ENCODE results near the gene WFS1.

GRCh38 chr4:6221301-6221850 is 48.3 kb upstream of the WFS1 start:
- TF ChIP-seq CTCF (IDR thresholded peaks at IDR 0.05) = no peak
- TF ChIP-seq POLR2A (IDR thresholded peaks at IDR 0.05) = no peak
- no peak for TF ChIP-seq POLR2AphosphoS5 (IDR thresholded peaks at IDR 0.05)
